ENCODE results near the gene GHRHR. TPM values are rescaled to one million over a fixed set of nuclear protein-coding genes. Genes with fewer than 3 reads are reported as not detected.
A peak's percentile ranks its signal among the peaks of the same experiment; 100 is the strongest.

Gene GHRHR
- total RNA-seq, 6 experiments from 2014 or later = 0.37 to 0.60 (median 0.59) TPM; not detected in 3

DNA sequence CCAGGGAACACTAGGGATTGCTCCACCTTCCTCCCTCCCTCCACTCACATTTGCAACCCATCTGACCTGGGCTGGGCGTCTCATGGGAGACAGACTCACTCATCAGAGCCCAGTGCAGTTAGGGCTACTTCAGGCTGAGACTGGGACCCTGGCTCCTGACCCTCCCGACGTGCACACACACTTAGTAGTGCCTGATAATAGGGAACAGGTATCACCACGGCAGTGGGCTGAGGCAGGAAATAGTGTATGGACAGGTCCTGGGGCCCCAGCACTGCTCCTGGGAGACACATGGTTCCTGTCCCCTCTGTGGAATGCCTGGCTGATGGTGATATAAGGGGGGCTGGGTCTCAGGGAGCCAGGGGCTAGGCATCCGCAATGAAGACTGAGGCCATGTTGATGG is 37.8 kb upstream of the GHRHR start:
- no peak overlapping the region for H3K27ac ChIP-seq
- intact Hi-C loops (cut with DNase I) = no loop called here
- no peaks in the 10 kb centered on the region for H3K36me3 ChIP-seq
- ATAC-seq = no peak
- no peaks in the 10 kb centered on the region for H3K27me3 ChIP-seq
- H3K4me1 ChIP-seq = no peaks in the 10 kb centered on the region
- H3K9me3 ChIP-seq = no peaks in the 10 kb centered on the region
- TF ChIP-seq, protein P1, sequence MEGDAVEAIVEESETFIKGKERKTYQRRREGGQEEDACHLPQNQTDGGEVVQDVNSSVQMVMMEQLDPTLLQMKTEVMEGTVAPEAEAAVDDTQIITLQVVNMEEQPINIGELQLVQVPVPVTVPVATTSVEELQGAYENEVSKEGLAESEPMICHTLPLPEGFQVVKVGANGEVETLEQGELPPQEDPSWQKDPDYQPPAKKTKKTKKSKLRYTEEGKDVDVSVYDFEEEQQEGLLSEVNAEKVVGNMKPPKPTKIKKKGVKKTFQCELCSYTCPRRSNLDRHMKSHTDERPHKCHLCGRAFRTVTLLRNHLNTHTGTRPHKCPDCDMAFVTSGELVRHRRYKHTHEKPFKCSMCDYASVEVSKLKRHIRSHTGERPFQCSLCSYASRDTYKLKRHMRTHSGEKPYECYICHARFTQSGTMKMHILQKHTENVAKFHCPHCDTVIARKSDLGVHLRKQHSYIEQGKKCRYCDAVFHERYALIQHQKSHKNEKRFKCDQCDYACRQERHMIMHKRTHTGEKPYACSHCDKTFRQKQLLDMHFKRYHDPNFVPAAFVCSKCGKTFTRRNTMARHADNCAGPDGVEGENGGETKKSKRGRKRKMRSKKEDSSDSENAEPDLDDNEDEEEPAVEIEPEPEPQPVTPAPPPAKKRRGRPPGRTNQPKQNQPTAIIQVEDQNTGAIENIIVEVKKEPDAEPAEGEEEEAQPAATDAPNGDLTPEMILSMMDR (IDR thresholded peaks at IDR 0.05) = no peak
- no peak overlapping the region for H3K4me3 ChIP-seq
- 86% methylated on average over 1 of the region's 5 CpGs for WGBS (ENCODE audit: insufficient coverage, low coverage, low lambda C conversion rate, missing lambda C conversion rate)
- DNase-seq = peak in 2 of 3 donors; percentile 38 to 44

DNA sequence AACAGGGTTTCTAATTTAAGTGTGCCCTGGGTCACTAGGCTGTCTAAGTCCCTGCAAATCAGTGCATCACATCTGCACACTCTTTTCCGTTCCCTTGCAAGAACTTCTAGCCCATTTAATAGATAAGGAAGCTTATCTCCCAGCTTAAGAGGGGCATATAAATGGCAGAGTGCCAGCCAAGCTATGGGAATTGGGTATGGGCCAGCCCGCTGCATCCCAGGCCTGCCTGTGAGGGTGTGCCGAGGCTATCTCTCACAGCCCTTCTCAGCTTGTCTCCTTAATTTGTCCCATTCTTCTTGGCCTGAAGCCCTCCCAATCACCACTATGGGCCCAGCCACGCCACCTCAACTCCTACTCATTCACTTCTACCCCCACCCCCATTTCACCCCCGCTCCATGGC is 37.4 kb upstream of the GHRHR start:
- DNase-seq (peak in 2 of 3 donors; percentile 25 to 40), ATAC-seq (peak in 1 of 4 donors; percentile 12)
- WGBS (ENCODE audit: insufficient coverage, low coverage, low lambda C conversion rate, missing lambda C conversion rate) = 81% methylated on average over 3 of the region's 5 CpGs
- no peaks in the 10 kb centered on the region for H3K9me3 ChIP-seq
- intact Hi-C loops (cut with DNase I) = no loop called here
- H3K4me3 ChIP-seq = no peak overlapping the region
- no peaks in the 10 kb centered on the region for H3K4me1 ChIP-seq
- no peaks in the 10 kb centered on the region for H3K36me3 ChIP-seq
- H3K27ac ChIP-seq = no peak overlapping the region
- TF ChIP-seq, protein P1 (IDR thresholded peaks at IDR 0.05) = no peak
- TF ChIP-seq POLR2A (IDR thresholded peaks at IDR 0.05) = no peak
- no peaks in the 10 kb centered on the region for H3K27me3 ChIP-seq

DNA sequence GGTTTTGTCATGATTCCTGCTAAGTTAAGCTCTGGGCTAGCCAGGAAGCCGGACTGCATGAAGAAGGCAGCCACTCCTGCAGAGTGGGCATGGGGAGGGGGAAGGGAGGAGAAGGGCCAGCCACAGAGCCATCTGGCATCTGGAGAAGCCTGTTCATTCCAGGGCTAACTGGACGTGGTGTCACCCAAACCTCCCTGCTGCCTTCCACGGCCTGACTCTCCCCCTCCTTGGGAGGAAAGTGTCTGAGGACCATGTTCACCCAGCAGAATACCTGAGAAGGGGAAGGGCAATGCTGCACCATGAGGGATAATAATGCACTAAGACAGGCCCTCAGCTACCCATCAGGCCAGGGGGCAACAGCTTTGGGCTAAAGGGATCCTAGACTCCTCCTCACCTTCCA is 36.7 kb upstream of the GHRHR start:
- WGBS (ENCODE audit: insufficient coverage, low coverage, low lambda C conversion rate, missing lambda C conversion rate) = no CpG with 5 or more reads among the region's 3 CpGs
- DNase-seq = peak in 2 of 3 donors; percentile 15 to 19
- Histone ChIP-seq H3K27me3 (no peaks in the 10 kb centered on the region), H3K4me3 (no peak overlapping the region), H3K36me3 (no peaks in the 10 kb centered on the region), H3K27ac (no peak overlapping the region), H3K4me1 (no peaks in the 10 kb centered on the region), H3K9me3 (no peaks in the 10 kb centered on the region)
- intact Hi-C loops (cut with DNase I) = no loop called here
- no peak for ATAC-seq
- TF ChIP-seq POLR2A (IDR thresholded peaks at IDR 0.05) = no peak
- TF ChIP-seq, protein P1 (IDR thresholded peaks at IDR 0.05) = no peak

DNA sequence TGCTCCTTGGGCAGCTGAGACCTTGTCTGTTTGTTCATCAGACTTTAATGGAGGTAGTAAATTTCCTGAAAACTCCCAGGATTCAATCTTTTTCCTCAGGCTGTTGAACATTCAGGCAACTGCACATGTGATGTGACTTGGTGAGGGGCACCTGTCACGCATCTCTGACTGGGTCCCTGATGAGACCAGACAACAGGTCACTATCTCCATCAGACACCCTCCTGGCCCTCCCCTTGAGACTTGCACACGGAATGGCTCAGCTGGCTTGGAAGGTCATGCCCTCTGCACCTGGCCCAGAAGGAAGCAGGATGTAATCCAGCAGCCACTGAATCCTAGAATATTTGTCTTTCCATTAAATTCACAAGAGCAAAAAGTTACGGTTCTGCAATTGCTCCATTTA is 36.2 kb upstream of the GHRHR start:
- 60% methylated on average over 2 of the region's 3 CpGs for WGBS (ENCODE audit: insufficient coverage, low coverage, low lambda C conversion rate, missing lambda C conversion rate)
- no peaks in the 10 kb centered on the region for H3K27me3 ChIP-seq
- H3K4me1 ChIP-seq = no peaks in the 10 kb centered on the region
- DNase-seq (peak in 1 of 3 donors; percentile 20), ATAC-seq (no peak)
- no peak overlapping the region for H3K27ac ChIP-seq
- intact Hi-C loops (cut with DNase I) = no loop called here
- H3K9me3 ChIP-seq = no peaks in the 10 kb centered on the region
- no peaks in the 10 kb centered on the region for H3K36me3 ChIP-seq
- H3K4me3 ChIP-seq = no peak overlapping the region
- TF ChIP-seq POLR2A (IDR thresholded peaks at IDR 0.05) = no peak
- TF ChIP-seq, protein P1 (IDR thresholded peaks at IDR 0.05) = no peak
